ENCODE measurements around the gene PIP5K1B.

DNA sequence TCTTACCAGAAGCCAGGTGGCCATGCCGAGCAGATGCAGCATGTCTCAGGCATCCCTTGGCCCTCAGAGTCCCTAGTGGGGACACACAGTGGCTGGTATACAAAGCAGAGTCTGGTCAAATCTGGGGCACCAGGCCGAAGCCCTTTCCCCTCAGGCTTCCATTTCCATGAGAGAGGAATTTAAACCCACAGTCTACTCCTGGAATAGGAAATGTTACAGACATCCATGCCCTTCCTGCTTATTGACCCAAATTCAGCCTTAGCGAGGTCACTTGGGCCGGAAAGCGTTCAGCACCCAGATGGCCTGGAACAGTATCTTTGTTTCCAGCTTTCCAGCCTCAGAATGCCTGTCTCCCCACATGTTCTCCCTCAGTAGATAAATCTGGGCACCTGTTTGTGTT lies 131.7 kb downstream of the PIP5K1B start:
- TF ChIP-seq TAF1 (IDR thresholded peaks at IDR 0.05; ENCODE audit: low read depth) (no peak), ZBTB7A (IDR thresholded peaks at IDR 0.05; ENCODE audit: low read depth) (no peak), TEAD4 (IDR thresholded peaks at IDR 0.05) (no peak), EGR1 (IDR thresholded peaks at IDR 0.05) (no peak), EP300 (IDR thresholded peaks at IDR 0.05; ENCODE audit: borderline replicate concordance) (no peak), RAD21 (IDR thresholded peaks at IDR 0.05; ENCODE audit: low read depth) (no peak)
- TF ChIP-seq, protein P1, sequence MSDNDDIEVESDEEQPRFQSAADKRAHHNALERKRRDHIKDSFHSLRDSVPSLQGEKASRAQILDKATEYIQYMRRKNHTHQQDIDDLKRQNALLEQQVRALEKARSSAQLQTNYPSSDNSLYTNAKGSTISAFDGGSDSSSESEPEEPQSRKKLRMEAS (IDR thresholded peaks at IDR 0.05), result no peak
- TF ChIP-seq, protein P2, sequence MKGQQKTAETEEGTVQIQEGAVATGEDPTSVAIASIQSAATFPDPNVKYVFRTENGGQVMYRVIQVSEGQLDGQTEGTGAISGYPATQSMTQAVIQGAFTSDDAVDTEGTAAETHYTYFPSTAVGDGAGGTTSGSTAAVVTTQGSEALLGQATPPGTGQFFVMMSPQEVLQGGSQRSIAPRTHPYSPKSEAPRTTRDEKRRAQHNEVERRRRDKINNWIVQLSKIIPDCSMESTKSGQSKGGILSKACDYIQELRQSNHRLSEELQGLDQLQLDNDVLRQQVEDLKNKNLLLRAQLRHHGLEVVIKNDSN (IDR thresholded peaks at IDR 0.05), result no peak
